ENCODE data around the gene PARD3. TPM values are rescaled to one million over a fixed set of nuclear protein-coding genes. Genes with fewer than 3 reads are reported as not detected.

PARD3 gene
- polyA plus RNA-seq, 2 of the 4 experiments (the other 2 are of a cell fraction) = 110 to 200 TPM

- Histone ChIP-seq H3K4me3 (no peak overlapping the region), H3K4me2 (no peak overlapping the region), H3K27ac (no peak overlapping the region; a peak in 1 of 6 replicates), H3K4me1 (peaks cover 17% of the 10 kb centered on the region), H3K9me3 (no peaks in the 10 kb centered on the region)
- 92% methylated on average over 6 of the region's 6 CpGs for WGBS (ENCODE audit: missing lambda C conversion rate)
- DNase-seq (ENCODE audit: low read depth in 1 of 2, low spot score in 1 of 2) (no peak), ATAC-seq (no peak), FAIRE-seq (no peak)
- TF ChIP-seq RNF2 (IDR thresholded peaks at IDR 0.05; ENCODE audit: borderline replicate concordance, low read depth) (no peak), HES2 (IDR thresholded peaks at IDR 0.05) (no peak), ZC3H11A (IDR thresholded peaks at IDR 0.05) (no peak), ATOH8 (CRISPR knock-in tag; IDR thresholded peaks at IDR 0.05; ENCODE audit: low read depth) (no peak), FOXS1 (CRISPR knock-in tag; IDR thresholded peaks at IDR 0.05) (no peak), MAFK (IDR thresholded peaks at IDR 0.05; ENCODE audit: partially characterized antibody) (no peak), HOXA7 (CRISPR knock-in tag; IDR thresholded peaks at IDR 0.05) (no peak), GATA3 (IDR thresholded peaks at IDR 0.05; ENCODE audit: borderline replicate concordance) (no peak), RARB (CRISPR knock-in tag; IDR thresholded peaks at IDR 0.05) (no peak), CHD4 (IDR thresholded peaks at IDR 0.05; ENCODE audit: borderline replicate concordance) (no peak), BCL3 (IDR thresholded peaks at IDR 0.05) (no peak), EHMT2 (IDR thresholded peaks at IDR 0.05; ENCODE audit: low read depth) (no peak), ZSCAN20 (CRISPR knock-in tag; IDR thresholded peaks at IDR 0.05) (no peak), ZFP36 (IDR thresholded peaks at IDR 0.05; ENCODE audit: borderline replicate concordance, partially characterized antibody) (no peak), POLR2AphosphoS2 (conservative IDR thresholded peaks at IDR 0.05; ENCODE audit: low read length) (no peak)
- CTCF ChIA-PET = interaction anchor here (1.1 to 7.3 kb wide), 2 partner anchors 11 to 441 kb away, joined by 3 to 68 read pairs; no protein-coding TSS in a partner anchor
- POLR2A ChIA-PET = no interaction called here
Observed at GRCh38 chr10:34627331-34627730, 187.8 kb downstream of the PARD3 start.

- WGBS (ENCODE audit: missing lambda C conversion rate) = 79% methylated on average over 3 of the region's 3 CpGs
- FAIRE-seq = no peak
- Histone ChIP-seq H3K4me3 (no peak overlapping the region), H3K27ac (peak overlapping the region; percentile 6 to 20; a peak in 2 of 6 replicates), H3K4me1 (peaks cover 21% of the 10 kb centered on the region), H3K4me2 (no peak overlapping the region), H3K9me3 (no peaks in the 10 kb centered on the region)
- no peak for TF ChIP-seq CBX8 (IDR thresholded peaks at IDR 0.05)
- no peak for TF ChIP-seq FOSB (CRISPR knock-in tag; IDR thresholded peaks at IDR 0.05)
- TF ChIP-seq SMC3 (IDR thresholded peaks at IDR 0.05) = no peak
- TF ChIP-seq SREBF2 (IDR thresholded peaks at IDR 0.05) = no peak
- no peak for TF ChIP-seq POLR2AphosphoS2 (conservative IDR thresholded peaks at IDR 0.05; ENCODE audit: low read length)
- TF ChIP-seq, protein P1, sequence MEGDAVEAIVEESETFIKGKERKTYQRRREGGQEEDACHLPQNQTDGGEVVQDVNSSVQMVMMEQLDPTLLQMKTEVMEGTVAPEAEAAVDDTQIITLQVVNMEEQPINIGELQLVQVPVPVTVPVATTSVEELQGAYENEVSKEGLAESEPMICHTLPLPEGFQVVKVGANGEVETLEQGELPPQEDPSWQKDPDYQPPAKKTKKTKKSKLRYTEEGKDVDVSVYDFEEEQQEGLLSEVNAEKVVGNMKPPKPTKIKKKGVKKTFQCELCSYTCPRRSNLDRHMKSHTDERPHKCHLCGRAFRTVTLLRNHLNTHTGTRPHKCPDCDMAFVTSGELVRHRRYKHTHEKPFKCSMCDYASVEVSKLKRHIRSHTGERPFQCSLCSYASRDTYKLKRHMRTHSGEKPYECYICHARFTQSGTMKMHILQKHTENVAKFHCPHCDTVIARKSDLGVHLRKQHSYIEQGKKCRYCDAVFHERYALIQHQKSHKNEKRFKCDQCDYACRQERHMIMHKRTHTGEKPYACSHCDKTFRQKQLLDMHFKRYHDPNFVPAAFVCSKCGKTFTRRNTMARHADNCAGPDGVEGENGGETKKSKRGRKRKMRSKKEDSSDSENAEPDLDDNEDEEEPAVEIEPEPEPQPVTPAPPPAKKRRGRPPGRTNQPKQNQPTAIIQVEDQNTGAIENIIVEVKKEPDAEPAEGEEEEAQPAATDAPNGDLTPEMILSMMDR (IDR thresholded peaks at IDR 0.05) = no peak
- no peak for TF ChIP-seq EP300 (IDR thresholded peaks at IDR 0.05)
- TF ChIP-seq MAFK (IDR thresholded peaks at IDR 0.05; ENCODE audit: partially characterized antibody) = no peak
- no peak for TF ChIP-seq RAD21 (conservative IDR thresholded peaks at IDR 0.05 in 1 of 2, IDR thresholded peaks at IDR 0.05 in 1 of 2)
- no peak for TF ChIP-seq JUN (IDR thresholded peaks at IDR 0.05)
- no peak for TF ChIP-seq ESRRA (IDR thresholded peaks at IDR 0.05; ENCODE audit: borderline replicate concordance, low read length)
- no peak for TF ChIP-seq HMGXB4 (CRISPR knock-in tag; IDR thresholded peaks at IDR 0.05; ENCODE audit: borderline replicate concordance)
- no peak for TF ChIP-seq HEYL (CRISPR knock-in tag; IDR thresholded peaks at IDR 0.05)
- TF ChIP-seq, protein P2, sequence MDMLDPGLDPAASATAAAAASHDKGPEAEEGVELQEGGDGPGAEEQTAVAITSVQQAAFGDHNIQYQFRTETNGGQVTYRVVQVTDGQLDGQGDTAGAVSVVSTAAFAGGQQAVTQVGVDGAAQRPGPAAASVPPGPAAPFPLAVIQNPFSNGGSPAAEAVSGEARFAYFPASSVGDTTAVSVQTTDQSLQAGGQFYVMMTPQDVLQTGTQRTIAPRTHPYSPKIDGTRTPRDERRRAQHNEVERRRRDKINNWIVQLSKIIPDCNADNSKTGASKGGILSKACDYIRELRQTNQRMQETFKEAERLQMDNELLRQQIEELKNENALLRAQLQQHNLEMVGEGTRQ (IDR thresholded peaks at IDR 0.05) = no peak
- TF ChIP-seq FOXS1 (CRISPR knock-in tag; IDR thresholded peaks at IDR 0.05) = no peak
- no peak; a peak in 1 of 6 replicates for ATAC-seq
- CTCF ChIA-PET = interaction anchor here (0.7 to 7.3 kb wide), 5 partner anchors 11 to 83 kb away, joined by 3 to 68 read pairs (median 3); no protein-coding TSS in a partner anchor
- DNase-seq (ENCODE audit: low read depth in 1 of 2, low spot score in 1 of 2) = no peak
- POLR2A ChIA-PET = no interaction called here
Observed at GRCh38 chr10:34626158-34626880, 188.8 kb downstream of the PARD3 start.

Data from A549 (cell line).